GM19035 (cell line): ENCODE results near the gene NUP153.
"Not testable (repeated sequence)": the region's sequence is repeated elsewhere in the genome, so short reads cannot be mapped to it uniquely, and the experiment has no call there.

Source experiments
- ATAC-seq: cut with Tn5 transposase; IDR thresholded peaks from one replicate; pipeline ENCODE4 v1.9.1; 2021; ENCODE audit not compliant: unreplicated experiment

NUP153 gene

GRCh38 chr6:17706580-17707370 is at the start of gene NUP153:
Gene NUP153 (minus strand): TSS chr6:17706925. CDS start chr6:17706387, 538 bp downstream.
- peak; percentile 62 for ATAC-seq

- ATAC-seq = no peak
Observed at GRCh38 chr6:17754254-17754653, 47.5 kb upstream of the NUP153 start.

GRCh38 chr6:17745324-17745723 is 38.6 kb upstream of the NUP153 start:
- not testable (repeated sequence) for ATAC-seq

- ATAC-seq = not testable (repeated sequence)
Observed at GRCh38 chr6:17744757-17745308, 38.1 kb upstream of the NUP153 start.

GRCh38 chr6:17744019-17744756 is 37.5 kb upstream of the NUP153 start:
- ATAC-seq = no peak

GRCh38 chr6:17741507-17741906 is 34.8 kb upstream of the NUP153 start:
- ATAC-seq = no peak

GRCh38 chr6:17740559-17741220 is 34.0 kb upstream of the NUP153 start:
- ATAC-seq = no peak

- no peak for ATAC-seq
Observed at GRCh38 chr6:17737704-17738252, 31.1 kb upstream of the NUP153 start.

- not testable (repeated sequence) for ATAC-seq
Observed at GRCh38 chr6:17735311-17735710, 28.6 kb upstream of the NUP153 start.

- ATAC-seq = no peak
Observed at GRCh38 chr6:17730078-17730704, 23.5 kb upstream of the NUP153 start.

- ATAC-seq = no peak
Observed at GRCh38 chr6:17729223-17730077, 22.7 kb upstream of the NUP153 start.

GRCh38 chr6:17728551-17729222 is 22.0 kb upstream of the NUP153 start:
- ATAC-seq = no peak

GRCh38 chr6:17725083-17725482 is 18.4 kb upstream of the NUP153 start:
- ATAC-seq = no peak

- no peak for ATAC-seq
Observed at GRCh38 chr6:17724341-17724740, 17.6 kb upstream of the NUP153 start.

GRCh38 chr6:17721671-17722070 is 14.9 kb upstream of the NUP153 start:
- ATAC-seq = no peak

GRCh38 chr6:17719323-17720041 is 12.8 kb upstream of the NUP153 start:
- no peak for ATAC-seq

GRCh38 chr6:17716221-17716620 is 9.5 kb upstream of the NUP153 start:
- ATAC-seq = no peak
